Activated CD4-positive, CD25-positive, alpha-beta regulatory T cell treated with anti-CD3 and anti-CD28 coated beads, Interleukin-2, amount 50 U/mL, for 24 hours (primary cell): ENCODE results near the gene HYAL2.

Experiments used
- ATAC-seq, 2 donors: fragments of 150-1000 bp; cut with Tn5 transposase; one replicate each; pipeline ENCODE4 v1.10.0; 2021; ENCODE audit warnings: mild to moderate bottlenecking in 1 of 2, moderate library complexity in 1 of 2

The HYAL2 gene

GRCh38 chr3:50303013-50303815, 19.3 kb downstream of the HYAL2 start, which contains the start of gene HYAL1:
HYAL1 (minus strand) TSS chr3:50303574; CDS start chr3:50302956, 618 bp downstream.
- no peak for ATAC-seq

GRCh38 chr3:50302095-50303012, 20.2 kb downstream of the HYAL2 start:
- ATAC-seq: no peak

DNA sequence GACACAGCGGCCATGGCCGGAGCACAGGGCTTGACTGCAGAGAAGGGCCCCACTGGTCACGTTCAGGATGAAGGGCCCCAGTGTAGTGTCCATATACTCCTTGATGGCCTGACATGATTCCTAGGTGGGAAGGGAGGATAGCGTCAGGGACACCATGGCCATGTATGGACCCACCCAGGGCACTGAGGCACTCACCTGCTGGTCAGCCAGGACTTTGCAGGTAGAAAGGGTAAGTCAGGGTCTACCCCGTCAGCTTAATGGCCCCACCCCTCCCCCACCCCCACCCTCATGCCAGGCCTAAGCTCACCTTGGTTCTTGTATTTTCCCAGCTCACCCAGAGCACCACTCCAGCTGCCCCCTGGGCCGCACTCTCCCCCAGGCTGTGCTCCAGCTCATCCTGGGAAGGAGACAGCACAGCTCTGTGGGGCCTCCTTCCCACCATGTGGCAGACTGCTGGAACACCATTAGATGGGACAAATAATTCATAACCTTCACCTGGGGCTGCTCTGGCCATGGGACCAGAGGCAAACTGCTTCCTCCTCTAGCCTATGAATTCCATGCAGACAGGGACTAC, 21.8 kb downstream of the HYAL2 start:
- ATAC-seq: no peak

DNA sequence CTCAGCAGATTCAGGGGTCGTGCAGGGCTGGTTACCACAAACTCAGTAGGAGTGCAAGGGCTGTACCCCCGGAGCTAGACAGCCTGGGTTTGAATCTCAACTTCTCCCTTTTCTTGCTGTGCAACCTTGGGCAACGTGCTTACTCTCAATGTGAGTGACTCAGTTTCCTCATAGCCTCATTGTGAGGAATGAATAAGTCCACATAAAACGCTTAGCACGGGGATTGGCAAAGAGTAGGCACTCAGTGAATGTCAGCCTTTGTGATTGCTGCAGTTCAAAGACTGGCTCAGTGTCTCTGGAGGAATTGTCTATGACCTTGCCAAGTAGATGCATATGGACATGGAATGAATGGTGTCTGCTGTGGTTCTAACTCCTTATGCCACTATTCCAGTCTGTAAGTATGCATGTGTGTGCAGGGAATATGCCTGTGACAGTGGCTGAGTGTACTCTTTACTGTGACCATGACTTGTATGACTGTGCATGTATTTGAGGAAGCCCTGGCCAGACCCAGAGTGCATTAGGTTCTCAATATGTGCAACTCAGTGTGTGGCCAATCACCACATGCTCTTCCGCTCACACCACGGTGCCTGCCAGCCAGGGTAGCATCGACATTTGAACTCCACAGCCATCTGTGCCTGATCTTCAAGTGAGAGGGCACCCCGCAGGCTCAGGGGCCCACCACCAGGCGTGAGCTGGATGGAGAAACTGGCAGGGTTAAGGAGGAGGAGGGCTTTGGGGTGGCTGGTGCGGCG, 22.4 kb downstream of the HYAL2 start:
- ATAC-seq: no peak

- no peak for ATAC-seq
Measured at GRCh38 chr3:50299638-50299928, 23.0 kb downstream of the HYAL2 start.

GRCh38 chr3:50298836-50299637, 23.5 kb downstream of the HYAL2 start, which contains the start of the genes HYAL3 and NAA80:
HYAL3 (minus strand) TSS chr3:50299405; CDS start chr3:50295602, 3,803 bp downstream.
NAA80 (minus strand) TSS chr3:50299405; CDS start chr3:50297463, 1,942 bp downstream.
- ATAC-seq: peak; percentile 86 to 89

- ATAC-seq: no peak
Measured at GRCh38 chr3:50297896-50298725, 24.4 kb downstream of the HYAL2 start.

DNA sequence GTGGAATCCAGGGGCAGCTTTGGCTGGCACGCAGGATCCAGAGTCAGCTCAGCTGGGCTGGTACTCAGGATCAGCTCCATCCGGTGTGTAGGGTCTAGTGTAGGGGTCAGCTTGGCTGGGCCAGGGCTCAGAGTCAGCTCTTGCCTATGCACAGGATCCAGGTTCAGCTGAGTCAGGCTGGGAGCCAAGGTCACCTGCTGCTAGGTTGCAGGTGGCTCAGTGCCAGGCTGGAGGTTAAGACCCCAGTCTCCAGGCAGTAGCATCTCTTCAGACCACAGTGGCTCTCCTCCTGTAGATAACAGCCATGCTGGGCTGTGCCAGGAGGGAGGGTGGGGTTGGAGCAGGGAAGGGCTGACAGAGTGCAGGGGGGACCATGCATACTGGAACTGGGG, 25.2 kb downstream of the HYAL2 start:
- no peak for ATAC-seq

DNA sequence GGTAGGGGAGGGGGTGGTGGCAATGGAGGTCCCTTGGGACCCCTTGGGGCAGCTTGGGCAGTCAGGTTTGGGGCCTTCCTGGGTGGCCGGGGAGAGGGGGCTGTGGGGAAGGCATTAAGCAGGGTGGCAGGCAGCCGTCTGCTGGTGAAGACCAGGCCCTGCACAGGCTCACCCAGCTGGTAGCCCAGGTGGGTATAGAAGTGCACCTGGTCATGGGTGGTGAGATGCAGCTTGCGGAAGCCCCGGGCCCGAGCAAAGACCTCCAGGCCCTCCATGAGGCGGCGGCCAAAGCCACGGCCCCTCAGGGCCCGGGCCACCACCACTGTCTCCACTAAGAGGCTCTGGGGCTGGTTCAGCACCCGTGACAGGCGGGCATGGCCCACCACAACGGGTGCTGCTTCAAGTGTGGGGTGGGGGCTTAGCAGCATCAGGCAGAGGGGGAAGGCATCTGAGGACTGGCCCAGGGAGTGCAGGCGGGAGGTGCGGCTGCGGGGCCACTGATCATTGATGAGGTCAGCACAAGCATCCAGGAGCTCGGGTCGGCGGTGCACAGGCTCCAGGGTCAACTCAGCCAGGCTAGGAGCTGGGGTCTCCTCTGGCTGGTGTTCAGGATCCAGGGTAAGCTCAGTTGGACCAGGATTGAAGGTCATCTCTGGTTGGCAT, 25.7 kb downstream of the HYAL2 start:
- ATAC-seq: no peak

DNA sequence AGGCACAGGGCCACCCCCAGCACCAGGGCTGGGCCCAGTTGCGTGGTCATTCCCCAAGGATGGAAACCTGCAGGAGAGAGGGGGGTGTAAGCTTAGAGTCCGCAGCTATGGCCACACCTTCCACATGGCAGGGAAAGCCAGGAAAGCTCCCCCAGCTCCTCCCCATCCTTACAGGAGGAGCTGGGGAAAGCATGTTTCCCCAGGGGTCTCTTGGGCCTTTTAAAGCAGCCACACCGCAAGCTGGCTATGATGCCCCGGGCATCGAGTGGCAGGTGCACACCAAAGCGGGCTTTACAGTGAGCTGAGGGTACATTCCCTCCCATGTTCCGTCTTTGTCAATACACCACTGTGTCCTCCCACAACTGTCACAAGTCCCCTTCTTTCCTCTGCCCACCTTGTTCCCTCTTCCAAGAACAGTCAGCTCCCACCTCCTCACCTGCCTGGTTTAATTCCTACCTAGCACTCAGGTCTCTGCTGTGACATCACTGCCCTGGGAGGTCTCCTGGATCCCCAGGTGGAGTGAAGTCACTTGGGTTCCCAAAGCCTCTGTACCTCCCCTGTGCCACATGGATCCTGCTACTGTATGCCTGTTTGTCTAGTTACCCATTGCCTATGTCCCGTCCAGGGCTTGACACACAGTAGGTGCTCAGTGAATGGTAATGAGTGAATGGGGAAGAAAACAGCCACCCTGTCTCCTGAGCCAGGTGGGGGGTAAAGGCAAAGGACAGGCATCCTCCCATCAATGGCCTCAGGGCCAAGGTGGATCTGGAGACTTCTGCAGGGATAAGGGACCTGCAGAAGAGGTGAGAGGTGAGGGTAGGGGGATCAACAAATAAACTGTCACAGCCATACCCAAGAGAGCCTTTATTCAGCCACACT, 26.8 kb downstream of the HYAL2 start:
- ATAC-seq: no peak

- ATAC-seq: no peak
Measured at GRCh38 chr3:50294492-50295403, 27.8 kb downstream of the HYAL2 start.

DNA sequence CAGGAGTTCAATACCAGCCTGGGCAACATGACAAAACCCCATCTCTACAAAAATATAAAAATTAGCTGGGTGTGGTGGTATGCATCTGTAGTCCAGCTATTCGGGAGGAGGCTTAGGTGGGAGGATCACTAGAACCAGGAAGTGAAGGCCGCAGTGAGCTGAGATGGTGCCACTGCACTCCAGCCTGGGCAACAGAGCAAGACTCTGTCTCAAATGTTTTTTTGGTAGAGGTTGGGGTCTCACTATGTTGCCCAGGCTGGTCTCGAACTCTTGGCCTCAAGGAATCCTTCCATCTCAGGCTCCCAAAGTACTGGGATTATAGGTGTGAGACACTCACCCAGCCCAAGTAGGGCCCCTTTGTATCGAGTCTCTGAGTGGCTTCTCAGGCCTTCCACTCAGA, 28.5 kb downstream of the HYAL2 start:
- ATAC-seq: no peak

DNA sequence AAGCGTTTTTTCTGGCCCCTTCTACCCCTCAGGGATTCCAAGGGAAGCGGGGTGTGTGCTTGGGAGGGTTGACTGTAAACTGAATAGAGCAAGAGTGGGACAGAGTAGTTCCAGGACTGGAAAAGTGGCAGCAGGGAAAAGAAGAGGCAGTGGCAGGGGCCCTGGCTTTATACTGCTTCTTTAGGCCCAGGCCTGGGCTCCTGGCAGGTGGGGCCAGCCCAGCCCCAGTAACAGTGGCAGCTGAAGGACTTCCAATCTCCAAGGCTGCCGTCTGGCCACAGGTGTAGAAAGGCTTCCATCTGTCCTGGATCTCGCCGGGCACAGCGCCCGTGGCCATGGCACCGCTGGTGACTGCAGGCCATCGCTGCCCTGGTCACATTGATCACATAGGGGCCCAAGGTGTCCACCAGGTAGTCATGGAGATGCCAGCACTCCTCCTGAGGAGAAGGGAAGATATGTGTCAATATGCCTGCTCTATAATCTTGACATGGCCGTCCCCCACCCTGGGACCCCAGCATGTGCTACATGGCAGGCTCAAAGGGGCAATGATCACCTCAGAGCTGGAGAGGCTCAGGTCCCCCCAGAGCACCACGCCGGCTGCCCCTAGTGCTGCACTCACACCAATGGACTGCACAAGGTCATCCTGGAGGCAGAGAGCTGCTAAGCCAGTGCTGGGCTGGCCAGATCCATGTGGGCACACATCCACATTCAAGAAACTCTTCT, 29.3 kb downstream of the HYAL2 start:
- ATAC-seq: no peak

- ATAC-seq: peak; percentile 97 to 99
Measured at GRCh38 chr3:50292159-50293078, 30.1 kb downstream of the HYAL2 start, which contains the start of gene IFRD2. IFRD2 (minus strand) TSS chr3:50292429; CDS start chr3:50292274, 155 bp downstream.

DNA sequence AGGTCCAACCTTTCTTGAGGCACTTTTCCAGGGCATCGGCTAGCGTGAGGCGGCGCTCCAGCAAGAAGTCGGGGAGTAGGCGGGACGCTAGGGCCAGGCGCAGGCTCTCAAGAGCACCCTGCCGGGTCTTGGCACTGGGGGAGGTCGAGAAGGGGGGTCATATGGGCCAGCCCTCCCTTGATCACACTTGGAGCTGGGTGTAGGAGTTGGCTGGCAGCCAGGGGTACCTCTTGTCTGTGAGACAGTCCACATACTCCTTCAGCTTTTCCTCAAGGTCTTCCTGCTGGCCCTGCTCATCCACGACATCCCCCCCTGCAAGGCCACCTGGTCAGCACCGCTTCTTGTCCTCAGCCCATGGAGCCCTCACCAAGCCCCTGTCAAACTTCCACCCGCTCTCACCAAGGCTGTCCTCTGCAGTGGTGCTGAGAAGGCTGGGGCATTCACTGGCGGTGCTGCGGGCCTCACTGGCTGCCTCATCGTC, 32.3 kb downstream of the HYAL2 start:
- ATAC-seq: no peak

- no peak for ATAC-seq
Measured at GRCh38 chr3:50289130-50289529, 33.4 kb downstream of the HYAL2 start.
